CD4-positive, alpha-beta T cell (primary cell): Measurements from ENCODE around the gene TBCC. TPM values are rescaled to one million over a fixed set of nuclear protein-coding genes. Genes with fewer than 3 reads are reported as not detected.

Experiments used
- ATAC-seq: fragments of 200-7000 bp; cut with Tn5 transposase; one replicate; pipeline ENCODE4 v1.10.0; 2022; ENCODE audit warnings: mild to moderate bottlenecking; ENCODE audit not compliant: poor library complexity
- CTCF ChIA-PET: fragments of 350-600 bp; sonication (Branson Sonifier 250); formaldehyde crosslinking; loops from one replicate; lab custom pipeline; 2021; ENCODE audit warnings: antibody characterized with exemption, inconsistent platforms; lab: Charles Lee
- POLR2A ChIA-PET: fragments of 350-600 bp; sonication (Branson Sonifier 250); formaldehyde crosslinking; loops from one replicate; lab custom pipeline; 2021; ENCODE audit warnings: antibody characterized with exemption, inconsistent platforms; lab: Charles Lee
- DNase-seq, 14 experiments: peaks; one replicate each; pipeline ENCODE4 v3.0.0-alpha.2; 2013 to 2020; ENCODE audit warnings: mixed read lengths in 2 of 14
- H3K27ac ChIP-seq, 2 donors: one replicate each; pipeline versions ENCODE4 v1.5.1 to v1.7.0; 2013; ENCODE audit warnings: low read length in 2 of 2, low read depth in 1 of 2, mild to moderate bottlenecking in 1 of 2
- H3K27me3 ChIP-seq, 2 experiments: 1 replicate in 1 of 2; 2 replicates in 1 of 2; pipeline versions ENCODE4 v1.6.1 to v1.7.0; 2013; ENCODE audit warnings: low read length in 2 of 2, control low read depth in 1 of 2, mild to moderate bottlenecking in 1 of 2, moderate library complexity in 1 of 2; ENCODE audit not compliant: insufficient read depth in 2 of 2, control insufficient read depth in 1 of 2
- H3K36me3 ChIP-seq: one replicate; pipeline ENCODE4 v1.6.1; 2013; ENCODE audit warnings: low read length, control low read depth; ENCODE audit not compliant: insufficient read depth
- H3K4me1 ChIP-seq: one replicate; pipeline ENCODE4 v1.6.1; 2013; ENCODE audit warnings: low read length, control low read depth; ENCODE audit not compliant: insufficient read depth
- H3K4me3 ChIP-seq: one replicate; pipeline ENCODE4 v1.5.1; 2013; ENCODE audit warnings: mild to moderate bottlenecking, low read length, moderate library complexity
- H3K9me3 ChIP-seq, 2 experiments: 1 replicate in 1 of 2; 2 replicates in 1 of 2; pipeline versions ENCODE4 v1.6.1 to v1.7.0; 2013; ENCODE audit warnings: low read length in 2 of 2, mild to moderate bottlenecking in 2 of 2, control low read depth in 1 of 2, moderate library complexity in 1 of 2; ENCODE audit not compliant: control insufficient read depth in 1 of 2, insufficient read depth in 1 of 2
- H3K27ac Mint-ChIP-seq: one replicate; pipeline ENCODE4 v1.8.0; 2020; ENCODE audit warnings: mixed read lengths
- H3K27me3 Mint-ChIP-seq: one replicate; pipeline ENCODE4 v1.8.0; 2021; ENCODE audit warnings: mixed read lengths
- H3K36me3 Mint-ChIP-seq: one replicate; pipeline ENCODE4 v1.8.0; 2021; ENCODE audit warnings: low read depth, mixed read lengths
- H3K4me1 Mint-ChIP-seq: one replicate; pipeline ENCODE4 v1.8.0; 2021; ENCODE audit warnings: low read depth, mixed read lengths
- H3K4me3 Mint-ChIP-seq: one replicate; pipeline ENCODE4 v1.8.0; 2020; ENCODE audit warnings: mild to moderate bottlenecking, mixed read lengths
- H3K9me3 Mint-ChIP-seq: one replicate; pipeline ENCODE4 v1.8.0; 2020; ENCODE audit warnings: mixed read lengths
- intact Hi-C, 2 experiments: fragments of 100-400 bp; cut with DNase I in 1 of 2; cut with micrococcal nuclease in 1 of 2; formaldehyde crosslinking; loops; one replicate each; pipeline versions ENCODE4 v1.15.1 to v1.9.0; 2023 to 2025; cut with DNase I, micrococcal nuclease
- total RNA-seq, 174 experiments: library from RNA in 2 of 174; stranded (reverse) in 2 of 174; gene quantifications; one replicate each; pipeline ENCODE4 v1.2.3 and lab custom pipeline; 2021 to 2026
- TF ChIP-seq, protein P1 (sequence below): fragments of 200-600 bp; IDR thresholded peaks from one replicate; pipeline ENCODE4 v1.8.0; 2022; ENCODE audit warnings: antibody characterized with exemption, mild to moderate bottlenecking

TBCC gene
- total RNA-seq, 2 experiments from 2014 or later, result 67.3 to 68.3 TPM

- peaks cover 6% of the 10 kb centered on the region for H3K36me3 ChIP-seq
- Mint-ChIP-seq H3K36me3 (peaks cover 23% of the 10 kb centered on the region), H3K27ac (no peak overlapping the region), H3K4me3 (no peak overlapping the region), H3K9me3 (no peaks in the 10 kb centered on the region), H3K4me1 (peaks cover 28% of the 10 kb centered on the region), H3K27me3 (no peaks in the 10 kb centered on the region)
- no peaks in the 10 kb centered on the region for H3K27me3 ChIP-seq
- ChIA-PET CTCF (no interaction called here), POLR2A (interaction anchor here (0.9 to 13.3 kb wide), 5 partner anchors 8 to 44 kb away, joined by 3 to 724 read pairs (median 5); partner anchors contain the start of gene TBCC)
- no peak overlapping the region for H3K4me3 ChIP-seq
- intact Hi-C loops, result loop anchor here in 1 of 2 experiments (2.0 to 5.0 kb wide), 2 partner anchors 20 to 87 kb away; partner anchors contain the start of gene RPL7L1
- TF ChIP-seq, protein P1, sequence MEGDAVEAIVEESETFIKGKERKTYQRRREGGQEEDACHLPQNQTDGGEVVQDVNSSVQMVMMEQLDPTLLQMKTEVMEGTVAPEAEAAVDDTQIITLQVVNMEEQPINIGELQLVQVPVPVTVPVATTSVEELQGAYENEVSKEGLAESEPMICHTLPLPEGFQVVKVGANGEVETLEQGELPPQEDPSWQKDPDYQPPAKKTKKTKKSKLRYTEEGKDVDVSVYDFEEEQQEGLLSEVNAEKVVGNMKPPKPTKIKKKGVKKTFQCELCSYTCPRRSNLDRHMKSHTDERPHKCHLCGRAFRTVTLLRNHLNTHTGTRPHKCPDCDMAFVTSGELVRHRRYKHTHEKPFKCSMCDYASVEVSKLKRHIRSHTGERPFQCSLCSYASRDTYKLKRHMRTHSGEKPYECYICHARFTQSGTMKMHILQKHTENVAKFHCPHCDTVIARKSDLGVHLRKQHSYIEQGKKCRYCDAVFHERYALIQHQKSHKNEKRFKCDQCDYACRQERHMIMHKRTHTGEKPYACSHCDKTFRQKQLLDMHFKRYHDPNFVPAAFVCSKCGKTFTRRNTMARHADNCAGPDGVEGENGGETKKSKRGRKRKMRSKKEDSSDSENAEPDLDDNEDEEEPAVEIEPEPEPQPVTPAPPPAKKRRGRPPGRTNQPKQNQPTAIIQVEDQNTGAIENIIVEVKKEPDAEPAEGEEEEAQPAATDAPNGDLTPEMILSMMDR, result no peak
- peak overlapping the region in 1 of 2 donors; percentile 11 for H3K27ac ChIP-seq
- H3K9me3 ChIP-seq, result no peaks in the 10 kb centered on the region
- ATAC-seq, result no peak
- peaks cover 47% of the 10 kb centered on the region for H3K4me1 ChIP-seq
- DNase-seq, result peak in 1 of 14 experiments; percentile 32
Observed at GRCh38 chr6:42790549-42791181, 44.8 kb upstream of the TBCC start.

DNA sequence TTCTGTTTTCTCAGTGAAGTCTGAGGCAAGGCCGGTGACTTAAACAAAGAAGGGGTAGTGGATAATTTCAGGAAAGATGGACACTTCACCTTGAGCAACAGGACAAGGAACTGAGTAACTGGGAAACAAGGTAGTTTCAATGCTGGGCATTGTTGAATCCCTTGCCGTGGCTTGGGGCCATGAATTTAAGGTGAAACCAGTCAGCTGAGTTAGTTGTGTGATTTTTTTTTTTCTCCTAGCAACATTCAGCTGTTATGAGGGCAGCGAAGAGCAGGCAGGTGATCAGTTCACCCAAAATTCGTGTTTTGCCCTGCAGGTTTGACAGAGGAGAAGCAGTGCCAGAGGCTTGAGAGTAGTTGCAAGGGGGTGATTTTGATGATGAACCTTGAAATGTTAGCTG lies 42.8 kb upstream of the TBCC start:
- ChIA-PET CTCF (interaction anchor here (0.6 to 0.8 kb wide), 2 partner anchors 59 to 583 kb away, joined by 3 to 5 read pairs; no protein-coding TSS in a partner anchor), POLR2A (interaction anchor here (1.5 to 13.3 kb wide), 3 partner anchors 17 to 63 kb away, joined by 5 to 724 read pairs (median 32); partner anchors contain the start of gene TBCC)
- Histone ChIP-seq H3K36me3 (peaks cover 2% of the 10 kb centered on the region), H3K4me3 (no peak overlapping the region), H3K4me1 (peaks cover 58% of the 10 kb centered on the region), H3K27ac (no peak overlapping the region), H3K9me3 (no peaks in the 10 kb centered on the region), H3K27me3 (no peaks in the 10 kb centered on the region)
- peaks cover 37% of the 10 kb centered on the region for H3K36me3 Mint-ChIP-seq
- DNase-seq, result peak in 1 of 14 experiments; percentile 35
- intact Hi-C loops, result loop anchor here (5.0 to 10.0 kb wide), 4 partner anchors 34 to 639 kb away; partner anchors contain the start of genes ABCC10 (in 1 of the 2) and SRF (in 1 of the 2)
- H3K27ac Mint-ChIP-seq, result no peak overlapping the region
- H3K4me1 Mint-ChIP-seq, result peaks cover 27% of the 10 kb centered on the region
- peak overlapping the region; percentile 54 for H3K4me3 Mint-ChIP-seq
- TF ChIP-seq, protein P1, result no peak
- ATAC-seq, result no peak
- no peaks in the 10 kb centered on the region for H3K9me3 Mint-ChIP-seq
- no peaks in the 10 kb centered on the region for H3K27me3 Mint-ChIP-seq

- Histone ChIP-seq H3K36me3 (peaks cover 2% of the 10 kb centered on the region), H3K4me3 (no peak overlapping the region), H3K27ac (peak overlapping the region in 1 of 2 donors; percentile 39), H3K4me1 (peaks cover 56% of the 10 kb centered on the region), H3K27me3 (no peaks in the 10 kb centered on the region), H3K9me3 (no peaks in the 10 kb centered on the region)
- Mint-ChIP-seq H3K4me1 (peaks cover 26% of the 10 kb centered on the region), H3K27ac (no peak overlapping the region), H3K9me3 (no peaks in the 10 kb centered on the region), H3K27me3 (no peaks in the 10 kb centered on the region), H3K4me3 (no peak overlapping the region), H3K36me3 (peaks cover 47% of the 10 kb centered on the region)
- ATAC-seq (no peak), DNase-seq (no peak)
- intact Hi-C loops, result loop anchor here (5.0 to 10.0 kb wide), 4 partner anchors 35 to 640 kb away; partner anchors contain the start of genes ABCC10 (in 1 of the 2) and SRF (in 1 of the 2)
- TF ChIP-seq, protein P1, result no peak
- ChIA-PET POLR2A (interaction anchor here (0.6 to 22.3 kb wide), 8 partner anchors 14 to 570 kb away, joined by 3 to 1427 read pairs (median 5); partner anchors contain the start of genes RPL7L1 and TBCC), CTCF (interaction anchor here (0.5 to 2.1 kb wide), 3 partner anchors 16 to 57 kb away, joined by 3 to 6 read pairs (median 3); partner anchors contain the start of gene TBCC)
Observed at GRCh38 chr6:42787063-42787472, 41.2 kb upstream of the TBCC start.
